ENCODE measurements around the gene CHCHD2. TPM values are rescaled to one million over a fixed set of nuclear protein-coding genes. Genes with fewer than 3 reads are reported as not detected.
"Not testable (repeated sequence)": the region's sequence is repeated elsewhere in the genome, so short reads cannot be mapped to it uniquely, and the experiment has no call there.

CHCHD2 gene, protein sequence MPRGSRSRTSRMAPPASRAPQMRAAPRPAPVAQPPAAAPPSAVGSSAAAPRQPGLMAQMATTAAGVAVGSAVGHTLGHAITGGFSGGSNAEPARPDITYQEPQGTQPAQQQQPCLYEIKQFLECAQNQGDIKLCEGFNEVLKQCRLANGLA
- 100 to 1,000 TPM; 115 to 189 (median 149) TPM for total RNA-seq
- 100 to 1,000 TPM; 135 to 265 TPM for polyA plus RNA-seq

DNA sequence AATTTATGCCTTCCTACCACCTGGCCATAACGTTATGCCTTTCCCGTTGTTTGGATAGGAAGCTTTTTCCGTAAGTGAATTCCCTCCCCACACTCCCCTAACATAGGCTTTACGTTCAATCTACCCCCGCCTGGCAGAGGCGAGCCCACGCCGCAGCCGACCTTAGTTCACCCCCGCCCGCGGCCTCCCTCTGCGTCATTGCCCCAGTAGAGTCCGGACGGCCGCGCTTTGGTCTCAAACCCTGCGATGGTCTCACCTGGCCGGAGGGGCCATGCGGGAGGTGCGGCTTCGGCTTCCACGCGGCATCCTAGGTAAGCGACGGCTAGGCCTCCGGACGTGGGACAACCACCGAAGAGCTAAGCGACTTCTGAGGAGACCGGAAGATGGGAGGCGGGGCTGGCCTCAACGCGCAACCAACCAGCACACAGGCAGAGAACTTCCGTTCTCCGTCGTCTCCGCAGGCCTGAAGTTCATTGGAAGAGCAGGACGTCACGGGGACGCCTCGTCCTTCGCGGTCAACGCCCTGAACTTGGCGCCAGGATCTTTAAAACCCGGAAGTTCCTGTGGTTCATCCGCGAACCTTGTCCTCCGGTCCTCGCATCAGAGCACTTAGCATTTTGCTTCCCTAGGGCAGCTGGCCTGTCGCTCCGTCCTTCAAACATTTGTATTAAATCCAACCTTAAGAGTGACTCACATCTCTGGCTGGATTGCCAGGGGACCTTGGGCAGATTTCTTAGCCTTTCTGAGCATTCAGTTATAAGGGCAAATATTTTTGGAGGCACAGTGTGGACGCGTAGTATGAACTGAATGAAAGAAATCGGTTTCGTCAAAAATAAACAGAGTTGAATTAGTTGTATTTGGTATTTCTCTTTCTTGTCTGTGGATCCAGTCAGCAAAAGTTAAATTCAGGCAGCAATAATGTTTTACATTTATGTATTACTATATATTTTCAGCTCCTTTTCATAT is at the start of gene CHCHD2:
CHCHD2 (minus strand) TSS at position 369 of the 966 bp plus-strand sequence; CDS start at position 306, 63 bp downstream.
- TF ChIP-seq CTCF (IDR thresholded peaks at IDR 0.05), result no peak
- H3K36me3 ChIP-seq, result peaks cover 0 to 29% (median 5%) of the 10 kb centered on the region in 3 donors
- peak; percentile 98 to 100 (median 99) for ATAC-seq
- H3K4me1 ChIP-seq, result peaks cover 0 to 9% (median 0%) of the 10 kb centered on the region in 3 donors
- WGBS, 2 donors, result 1% methylated on average over 57 of the region's 57 CpGs
- H3K9me3 ChIP-seq, result no peaks in the 10 kb centered on the region
- intact Hi-C loops (cut with DNase I), result no loop called here
- H3K27me3 ChIP-seq, result no peaks in the 10 kb centered on the region
- peak within 1 kb of the TSS; percentile 83 to 93 (median 88) for H3K27ac ChIP-seq
- FAIRE-seq, result peak; percentile 72
- peak within 1 kb of the TSS; percentile 72 to 91 (median 74) for H3K4me3 ChIP-seq
- peak; percentile 88 to 98 (median 96) for DNase-seq

DNA sequence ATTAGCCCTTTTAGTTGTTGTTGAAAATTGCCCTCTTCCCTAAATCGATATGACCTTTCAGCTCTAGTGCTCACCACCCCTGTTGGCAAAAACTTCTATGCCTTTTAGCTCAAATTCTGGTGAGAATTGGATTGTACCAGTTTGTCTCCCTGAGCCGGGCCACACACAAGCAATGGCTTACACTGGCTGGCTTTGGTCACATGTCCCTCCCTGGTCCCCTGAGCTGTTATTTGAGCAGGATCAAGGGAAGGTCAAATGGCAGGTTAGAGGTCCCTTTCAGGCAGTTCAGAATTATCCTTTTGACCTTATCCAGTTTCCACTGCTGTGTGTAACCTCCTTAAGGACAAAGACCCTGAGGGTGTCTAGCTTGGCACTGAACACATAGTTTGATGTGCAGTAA is 24.8 kb upstream of the CHCHD2 start:
- H3K4me1 ChIP-seq; ATAC-seq; H3K27ac ChIP-seq; H3K27me3 ChIP-seq; H3K4me3 ChIP-seq; H3K36me3 ChIP-seq; DNase-seq; intact Hi-C loops (cut with DNase I); H3K9me3 ChIP-seq; FAIRE-seq: not testable (repeated sequence)
- WGBS, 2 donors, result 56 to 58% methylated on average over 2 of the region's 2 CpGs

- WGBS, 2 donors, result 56 to 75% methylated on average over 7 of the region's 7 CpGs
- FAIRE-seq (no peak), ATAC-seq (no peak), DNase-seq (no peak)
- Histone ChIP-seq H3K4me3 (no peak overlapping the region), H3K27ac (no peak overlapping the region), H3K27me3 (no peaks in the 10 kb centered on the region), H3K9me3 (no peaks in the 10 kb centered on the region), H3K4me1 (no peaks in the 10 kb centered on the region), H3K36me3 (no peaks in the 10 kb centered on the region)
- TF ChIP-seq CTCF (IDR thresholded peaks at IDR 0.05), result no peak
- intact Hi-C loops (cut with DNase I), result no loop called here
These were observed 21.1 kb upstream of the CHCHD2 start for GRCh38 chr7:56127241-56127975.

GRCh38 chr7:56125831-56126230 is 19.6 kb upstream of the CHCHD2 start:
- no peak for TF ChIP-seq CTCF (IDR thresholded peaks at IDR 0.05)
- WGBS, 2 donors, result 65 to 73% methylated on average over 8 of the region's 8 CpGs
- Histone ChIP-seq H3K4me1 (no peaks in the 10 kb centered on the region), H3K9me3 (no peaks in the 10 kb centered on the region), H3K4me3 (no peak overlapping the region), H3K27me3 (no peaks in the 10 kb centered on the region), H3K27ac (no peak overlapping the region), H3K36me3 (no peaks in the 10 kb centered on the region)
- DNase-seq (no peak), ATAC-seq (no peak), FAIRE-seq (no peak)
- intact Hi-C loops (cut with DNase I), result no loop called here

DNA sequence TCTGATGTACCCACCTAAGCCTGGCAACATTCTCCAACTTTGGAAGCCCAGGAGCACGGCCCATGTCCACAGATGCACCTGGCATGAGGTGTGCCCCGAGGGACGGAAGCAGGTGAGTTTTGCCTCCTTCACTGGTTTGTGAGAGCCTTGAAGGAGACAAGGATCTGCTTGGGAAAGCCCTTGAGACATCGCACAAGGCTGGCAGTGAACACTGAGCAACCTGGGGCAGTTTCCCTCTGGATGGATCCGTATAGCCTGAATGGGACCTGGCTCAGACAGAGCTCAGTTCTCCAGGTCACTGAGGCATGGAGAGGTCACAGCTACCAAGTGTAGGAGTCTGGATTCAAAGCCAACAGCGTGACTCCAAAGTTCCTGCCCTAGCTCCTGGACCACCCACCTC is 18.7 kb upstream of the CHCHD2 start:
- Histone ChIP-seq H3K27ac (no peak overlapping the region), H3K27me3 (no peaks in the 10 kb centered on the region), H3K4me3 (no peak overlapping the region), H3K9me3 (no peaks in the 10 kb centered on the region), H3K36me3 (no peaks in the 10 kb centered on the region), H3K4me1 (no peaks in the 10 kb centered on the region)
- DNase-seq (no peak), FAIRE-seq (no peak), ATAC-seq (no peak)
- no peak for TF ChIP-seq CTCF (IDR thresholded peaks at IDR 0.05)
- intact Hi-C loops (cut with DNase I), result no loop called here
- 60 to 74% methylated on average over 6 of the region's 6 CpGs for WGBS, 2 donors

Data from pancreas (tissue), 10 donors.